Measurements from ENCODE around the gene CDK5RAP2.

DNA sequence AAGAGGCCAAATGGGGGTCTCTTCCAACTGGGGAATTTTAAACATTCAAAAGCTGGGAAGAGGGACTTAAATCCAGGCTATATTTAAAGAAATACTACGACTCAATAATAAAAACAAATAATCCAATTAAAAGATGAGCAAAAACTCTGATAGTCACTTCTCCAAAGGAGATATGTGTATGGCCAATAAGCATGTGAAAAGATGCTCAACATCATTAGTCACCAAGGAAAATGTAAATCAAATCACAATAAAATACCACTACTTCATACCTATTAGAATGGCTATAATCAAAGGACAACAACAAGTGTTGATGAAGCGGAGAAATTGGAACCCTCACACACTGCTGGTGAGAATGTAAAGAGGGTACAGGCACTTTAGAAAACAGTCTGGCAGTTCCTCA, 130.4 kb downstream of the CDK5RAP2 start:
- TF ChIP-seq, protein P1, sequence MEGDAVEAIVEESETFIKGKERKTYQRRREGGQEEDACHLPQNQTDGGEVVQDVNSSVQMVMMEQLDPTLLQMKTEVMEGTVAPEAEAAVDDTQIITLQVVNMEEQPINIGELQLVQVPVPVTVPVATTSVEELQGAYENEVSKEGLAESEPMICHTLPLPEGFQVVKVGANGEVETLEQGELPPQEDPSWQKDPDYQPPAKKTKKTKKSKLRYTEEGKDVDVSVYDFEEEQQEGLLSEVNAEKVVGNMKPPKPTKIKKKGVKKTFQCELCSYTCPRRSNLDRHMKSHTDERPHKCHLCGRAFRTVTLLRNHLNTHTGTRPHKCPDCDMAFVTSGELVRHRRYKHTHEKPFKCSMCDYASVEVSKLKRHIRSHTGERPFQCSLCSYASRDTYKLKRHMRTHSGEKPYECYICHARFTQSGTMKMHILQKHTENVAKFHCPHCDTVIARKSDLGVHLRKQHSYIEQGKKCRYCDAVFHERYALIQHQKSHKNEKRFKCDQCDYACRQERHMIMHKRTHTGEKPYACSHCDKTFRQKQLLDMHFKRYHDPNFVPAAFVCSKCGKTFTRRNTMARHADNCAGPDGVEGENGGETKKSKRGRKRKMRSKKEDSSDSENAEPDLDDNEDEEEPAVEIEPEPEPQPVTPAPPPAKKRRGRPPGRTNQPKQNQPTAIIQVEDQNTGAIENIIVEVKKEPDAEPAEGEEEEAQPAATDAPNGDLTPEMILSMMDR (IDR thresholded peaks at IDR 0.05; ENCODE audit: low read depth, low read length): no peak
- TF ChIP-seq POLR2A (IDR thresholded peaks at IDR 0.05; ENCODE audit: extremely low read depth, insufficient read length) (no peak), MYC (IDR thresholded peaks at IDR 0.05; ENCODE audit: low read depth, low read length) (no peak)
- TF ChIP-seq, protein P2, sequence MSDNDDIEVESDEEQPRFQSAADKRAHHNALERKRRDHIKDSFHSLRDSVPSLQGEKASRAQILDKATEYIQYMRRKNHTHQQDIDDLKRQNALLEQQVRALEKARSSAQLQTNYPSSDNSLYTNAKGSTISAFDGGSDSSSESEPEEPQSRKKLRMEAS (IDR thresholded peaks at IDR 0.05; ENCODE audit: low read depth, low read length): no peak

Data from NB4 (cell line).